Tibial nerve (tissue), 3 donors: Measurements from ENCODE around the gene FGGY.

ENCODE experiments used
- CTCF ChIP-seq, 5 experiments: fragments of 200-600 bp in 3 of 5; fragments of 450-650 bp in 2 of 5; sonication (generic) in 3 of 5; IDR thresholded peaks; one replicate each; pipeline ENCODE4 v1.5.1; 2016 to 2019; ENCODE audit warnings: antibody characterized with exemption in 5 of 5, mild to moderate bottlenecking in 3 of 5, moderate library complexity in 2 of 5
- POLR2A ChIP-seq, 2 donors: fragments of 450-650 bp; IDR thresholded peaks; one replicate each; pipeline ENCODE4 v1.6.1; 2017; ENCODE audit warnings: antibody characterized with exemption in 2 of 2, mild to moderate bottlenecking in 2 of 2, moderate library complexity in 2 of 2

DNA sequence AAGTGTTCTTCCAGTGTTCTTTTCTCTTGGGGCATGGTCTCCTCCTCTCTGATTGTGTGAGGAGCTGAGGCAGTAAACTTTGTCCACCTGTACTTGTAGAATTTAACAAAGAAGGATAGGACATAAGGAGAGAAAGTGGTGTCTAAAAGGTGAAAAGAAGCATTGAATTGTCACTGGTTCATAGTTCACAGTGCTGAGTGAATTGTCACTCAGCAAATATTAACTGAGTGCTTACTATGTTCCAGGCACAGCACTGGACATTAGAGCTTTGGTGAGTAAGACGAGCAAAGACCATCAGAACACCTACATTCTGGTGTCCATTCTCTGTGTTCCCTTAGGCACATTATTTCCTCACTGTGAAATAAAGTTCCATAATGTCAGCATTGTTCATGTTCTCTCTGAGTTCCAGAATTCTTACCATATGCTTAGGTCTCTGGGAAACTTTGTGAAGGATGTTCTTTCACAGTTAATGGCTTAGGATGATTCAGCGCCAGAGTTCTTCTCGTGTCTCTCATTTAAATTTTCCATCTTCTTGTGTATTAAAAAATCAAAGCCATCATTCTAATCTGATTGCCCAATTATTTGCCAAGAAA, 361.1 kb downstream of the FGGY start:
- TF ChIP-seq CTCF (IDR thresholded peaks at IDR 0.05) (no peak), POLR2A (IDR thresholded peaks at IDR 0.05) (no peak)
